PFSK-1 (cell line): ENCODE results near the gene GSTO2.

Source experiments
- FOXP2 ChIP-seq: optimal IDR thresholded peaks from 2 replicates; pipeline ENCODE3; 2011; ENCODE audit warnings: borderline replicate concordance, control low read depth, inconsistent platforms; ENCODE audit not compliant: insufficient read depth; ENCODE audit errors: extremely low read length, extremely low read depth
- POLR2AphosphoS5 ChIP-seq: IDR thresholded peaks from 2 replicates; pipeline ENCODE4 v1.6.1; 2012; ENCODE audit warnings: low read depth, mild to moderate bottlenecking, control low read depth, low read length, moderate library complexity
- SIN3A ChIP-seq: IDR thresholded peaks from 2 replicates; pipeline ENCODE4 v1.6.1; 2012; ENCODE audit warnings: mild to moderate bottlenecking, low read length, moderate library complexity, borderline replicate concordance; ENCODE audit not compliant: insufficient read depth
- TAF1 ChIP-seq: IDR thresholded peaks from 2 replicates; pipeline ENCODE4 v1.6.1; 2012; ENCODE audit warnings: low read length, control low read depth, borderline replicate concordance; ENCODE audit not compliant: insufficient read depth
- TF ChIP-seq, protein P1 (sequence below), 2 experiments: IDR thresholded peaks; 2 replicates each; pipeline versions ENCODE4 v1.6.1 to v1.8.0; 2011 to 2012; ENCODE audit warnings: low read depth in 2 of 2, low read length in 2 of 2, control low read depth in 1 of 2, inconsistent platforms in 1 of 2, mild to moderate bottlenecking in 1 of 2, moderate library complexity in 1 of 2; ENCODE audit not compliant: insufficient read depth in 1 of 2

DNA sequence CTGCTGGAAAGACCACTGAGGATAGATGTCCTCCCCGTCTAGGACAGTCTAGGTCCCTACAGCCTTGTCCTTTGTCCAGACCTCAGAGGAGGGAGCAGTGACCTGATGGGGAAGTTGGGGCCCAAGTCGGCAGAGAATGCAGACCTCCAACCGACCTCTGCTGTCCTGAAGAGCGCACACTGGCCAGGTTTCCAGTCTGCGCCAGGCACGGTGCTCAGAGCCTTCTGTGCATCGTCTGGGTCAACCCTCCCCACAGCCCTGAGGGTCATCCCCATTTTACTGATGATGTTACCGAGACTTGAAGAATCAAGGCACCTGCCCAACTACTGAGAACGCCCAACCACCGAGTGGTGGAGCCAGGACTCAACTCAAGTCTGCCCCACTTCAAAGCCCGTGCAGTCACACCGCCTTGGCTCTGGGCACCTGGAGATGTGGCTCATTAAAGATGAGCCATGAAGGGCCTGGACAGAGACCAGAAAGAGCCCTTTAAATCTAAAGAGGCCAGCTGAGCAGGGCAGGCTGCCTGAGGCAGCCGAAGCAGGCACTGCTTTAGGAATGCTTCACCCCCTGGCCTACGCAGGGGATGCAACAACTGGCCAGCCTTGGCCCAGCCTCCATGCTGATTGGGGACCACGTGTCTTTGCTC lies 64.9 kb downstream of the GSTO2 start:
- TF ChIP-seq POLR2AphosphoS5 (no peak), TAF1 (no peak), SIN3A (no peak), FOXP2 (no peak)
- TF ChIP-seq, protein P1, sequence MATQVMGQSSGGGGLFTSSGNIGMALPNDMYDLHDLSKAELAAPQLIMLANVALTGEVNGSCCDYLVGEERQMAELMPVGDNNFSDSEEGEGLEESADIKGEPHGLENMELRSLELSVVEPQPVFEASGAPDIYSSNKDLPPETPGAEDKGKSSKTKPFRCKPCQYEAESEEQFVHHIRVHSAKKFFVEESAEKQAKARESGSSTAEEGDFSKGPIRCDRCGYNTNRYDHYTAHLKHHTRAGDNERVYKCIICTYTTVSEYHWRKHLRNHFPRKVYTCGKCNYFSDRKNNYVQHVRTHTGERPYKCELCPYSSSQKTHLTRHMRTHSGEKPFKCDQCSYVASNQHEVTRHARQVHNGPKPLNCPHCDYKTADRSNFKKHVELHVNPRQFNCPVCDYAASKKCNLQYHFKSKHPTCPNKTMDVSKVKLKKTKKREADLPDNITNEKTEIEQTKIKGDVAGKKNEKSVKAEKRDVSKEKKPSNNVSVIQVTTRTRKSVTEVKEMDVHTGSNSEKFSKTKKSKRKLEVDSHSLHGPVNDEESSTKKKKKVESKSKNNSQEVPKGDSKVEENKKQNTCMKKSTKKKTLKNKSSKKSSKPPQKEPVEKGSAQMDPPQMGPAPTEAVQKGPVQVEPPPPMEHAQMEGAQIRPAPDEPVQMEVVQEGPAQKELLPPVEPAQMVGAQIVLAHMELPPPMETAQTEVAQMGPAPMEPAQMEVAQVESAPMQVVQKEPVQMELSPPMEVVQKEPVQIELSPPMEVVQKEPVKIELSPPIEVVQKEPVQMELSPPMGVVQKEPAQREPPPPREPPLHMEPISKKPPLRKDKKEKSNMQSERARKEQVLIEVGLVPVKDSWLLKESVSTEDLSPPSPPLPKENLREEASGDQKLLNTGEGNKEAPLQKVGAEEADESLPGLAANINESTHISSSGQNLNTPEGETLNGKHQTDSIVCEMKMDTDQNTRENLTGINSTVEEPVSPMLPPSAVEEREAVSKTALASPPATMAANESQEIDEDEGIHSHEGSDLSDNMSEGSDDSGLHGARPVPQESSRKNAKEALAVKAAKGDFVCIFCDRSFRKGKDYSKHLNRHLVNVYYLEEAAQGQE (IDR thresholded peaks at IDR 0.05; ENCODE audit: insufficient read depth in 1 of 2, low read depth in 2 of 2, low read length in 2 of 2) = no peak
